HG02973 (cell line): ENCODE measurements around the gene SCARB2.
A peak's percentile ranks its signal among the peaks of the same experiment; 100 is the strongest.

Experiments used
- ATAC-seq: cut with Tn5 transposase; IDR thresholded peaks from one replicate; pipeline ENCODE4 v1.9.1; 2021; ENCODE audit warnings: moderate library complexity; ENCODE audit not compliant: unreplicated experiment

Gene SCARB2

DNA sequence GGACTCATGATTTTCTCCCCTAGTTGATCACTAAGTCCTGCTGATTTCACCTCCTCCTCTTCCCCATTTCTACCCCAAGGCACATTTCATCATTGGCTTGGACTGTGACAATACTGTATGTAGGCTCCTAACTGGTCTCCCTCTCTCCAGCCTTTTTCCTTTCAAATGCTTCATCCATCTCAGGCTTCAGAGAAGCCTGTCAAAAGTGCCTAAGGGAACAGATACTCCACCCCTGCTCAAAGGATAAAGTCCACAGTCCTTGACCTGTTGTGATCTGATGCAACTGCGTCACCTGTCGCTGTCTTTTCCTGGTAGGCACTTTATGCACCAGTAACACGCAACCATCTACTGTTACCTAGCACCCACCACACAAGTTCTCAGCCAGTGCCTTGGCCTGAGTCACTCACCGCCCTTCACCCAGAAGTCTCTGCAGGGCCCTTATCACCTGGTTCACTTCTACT lies 12.8 kb downstream of the SCARB2 start:
- ATAC-seq = no peak

DNA sequence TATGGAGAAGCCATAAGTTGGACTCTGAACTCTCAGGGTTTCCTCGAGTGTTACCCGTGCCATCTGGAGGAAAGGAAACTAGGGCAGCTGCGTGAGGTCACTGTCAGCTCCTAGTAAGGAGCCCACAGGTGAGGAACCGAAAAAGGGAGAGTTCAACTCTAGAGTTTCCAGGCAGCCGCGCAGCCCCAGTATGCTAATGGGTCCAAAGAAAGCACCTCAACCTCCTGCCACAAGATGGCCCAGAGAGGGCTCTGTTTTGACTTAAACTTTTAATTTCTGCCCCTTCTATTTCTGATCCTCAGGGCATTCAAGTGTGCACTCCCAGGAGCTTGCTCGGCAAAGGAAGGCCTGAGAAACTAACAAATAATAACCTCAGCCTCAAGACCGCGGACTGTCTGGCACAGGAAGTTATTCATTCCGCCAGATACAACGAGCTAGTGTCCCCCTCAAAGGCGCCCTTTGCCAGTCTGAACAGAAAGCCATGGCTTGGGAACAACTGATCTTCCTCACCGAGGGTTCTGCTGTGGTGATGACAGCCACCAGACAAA lies 13.9 kb downstream of the SCARB2 start:
- ATAC-seq = peak; percentile 87

- ATAC-seq = peak; percentile 47
Observed at GRCh38 chr4:76198411-76199237, 15.0 kb downstream of the SCARB2 start.

DNA sequence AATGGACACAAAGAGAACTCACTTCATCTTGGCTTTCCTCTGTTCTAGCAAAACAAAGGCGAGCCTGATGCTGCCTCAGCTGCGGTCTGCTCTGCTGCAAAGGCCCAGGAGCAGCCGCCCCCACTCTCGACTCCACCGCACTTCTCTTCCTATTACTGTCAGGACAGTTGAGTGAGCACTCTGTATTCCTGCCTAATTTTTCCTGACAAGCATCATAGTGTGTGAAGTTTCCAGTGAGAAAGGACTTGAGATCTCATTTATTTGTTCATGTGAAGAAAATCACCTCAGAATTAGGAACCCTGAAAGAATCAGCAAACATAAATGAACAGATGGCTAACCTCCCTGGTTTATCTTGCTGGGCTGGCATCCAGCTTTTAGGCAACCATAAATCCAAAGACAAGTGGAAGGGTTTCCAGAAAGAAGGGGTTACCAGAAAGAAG lies 15.6 kb downstream of the SCARB2 start:
- peak; percentile 21 for ATAC-seq

- ATAC-seq = no peak
Observed at GRCh38 chr4:76197031-76197743, 16.4 kb downstream of the SCARB2 start.

DNA sequence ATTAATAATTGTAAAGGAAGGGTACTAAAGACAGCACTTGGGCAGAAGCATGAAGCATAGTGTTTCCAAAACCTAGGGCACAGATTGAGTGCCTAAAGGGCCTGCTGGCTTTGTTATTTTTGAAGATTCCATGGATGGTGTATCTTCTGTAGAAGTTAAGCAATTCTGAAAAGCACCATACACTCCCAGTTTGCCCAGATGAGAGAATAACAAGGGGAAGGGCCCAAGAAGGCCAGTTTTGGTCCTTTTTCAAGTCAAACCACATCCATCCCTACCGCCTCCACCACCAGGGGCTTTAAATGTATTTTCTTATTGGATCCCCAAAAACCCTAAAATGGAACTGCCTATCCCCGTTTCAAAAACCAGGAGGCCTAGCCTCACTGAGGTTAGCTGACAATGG lies 17.2 kb downstream of the SCARB2 start:
- no peak for ATAC-seq

GRCh38 chr4:76195326-76195725 lies 18.3 kb downstream of the SCARB2 start:
- ATAC-seq = no peak

DNA sequence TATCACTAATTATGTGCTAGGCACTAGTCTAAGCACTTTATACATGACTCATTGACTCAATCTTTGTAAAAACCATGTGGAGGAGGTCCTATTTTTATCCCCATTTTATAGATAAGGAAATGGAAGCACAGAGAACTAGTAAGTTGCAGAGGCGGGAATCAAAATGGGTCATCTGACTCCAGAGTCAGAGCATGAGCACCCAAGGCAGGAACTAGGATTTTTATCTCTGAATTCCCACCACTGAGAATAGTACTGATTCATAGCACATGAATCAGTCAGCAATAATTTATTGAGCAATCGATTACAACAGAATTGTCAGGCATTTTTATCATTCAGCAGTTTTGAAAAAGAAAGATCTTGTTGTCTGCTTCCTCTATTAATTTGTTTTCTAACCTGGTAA lies 19.3 kb downstream of the SCARB2 start:
- no peak for ATAC-seq

GRCh38 chr4:76192236-76192635 lies 21.4 kb downstream of the SCARB2 start:
- no peak for ATAC-seq

DNA sequence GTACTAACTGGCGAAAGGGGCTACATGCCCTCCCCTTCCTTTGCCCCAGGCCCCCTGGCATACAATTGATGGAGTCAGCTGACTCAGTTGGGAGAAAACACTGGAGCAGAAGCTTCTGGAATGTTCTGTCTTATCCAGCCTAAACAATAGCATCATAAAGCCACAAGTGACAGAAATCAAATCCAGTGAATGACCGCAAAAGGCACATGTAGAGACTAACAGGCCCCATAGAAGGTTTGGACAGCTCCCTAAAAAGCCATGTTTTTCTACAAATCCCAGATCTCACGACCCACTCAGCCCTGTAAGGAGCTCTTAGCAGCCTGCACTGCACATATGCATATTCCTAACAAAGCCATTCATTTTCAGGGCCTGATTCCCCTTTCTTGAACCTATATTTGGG lies 25.1 kb downstream of the SCARB2 start:
- no peak for ATAC-seq

GRCh38 chr4:76188149-76188548 lies 25.5 kb downstream of the SCARB2 start:
- no peak for ATAC-seq

- ATAC-seq = no peak
Observed at GRCh38 chr4:76187152-76187551, 26.5 kb downstream of the SCARB2 start.

GRCh38 chr4:76182463-76182862 lies 31.2 kb downstream of the SCARB2 start:
- no peak for ATAC-seq

GRCh38 chr4:76179398-76180318 lies 34.0 kb downstream of the SCARB2 start:
- peak; percentile 86 for ATAC-seq

DNA sequence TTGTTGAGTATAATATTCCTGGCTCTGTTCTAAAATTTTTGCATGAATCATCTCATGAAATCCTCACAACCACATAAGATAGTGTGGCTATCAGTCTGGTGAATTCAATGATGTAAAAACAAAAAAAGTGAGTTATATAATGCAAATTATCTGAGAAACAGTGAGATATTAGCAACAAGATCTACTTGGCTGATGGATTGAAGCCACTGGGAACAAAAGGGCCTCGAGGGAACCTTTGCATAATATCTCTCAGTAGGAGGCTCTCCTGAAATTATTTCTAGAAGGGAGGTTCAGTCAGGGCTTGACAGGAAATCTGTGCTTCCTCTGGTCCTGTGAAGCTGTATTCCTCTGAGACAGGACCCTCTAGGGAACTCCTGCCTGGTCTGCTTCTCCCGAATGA lies 35.3 kb downstream of the SCARB2 start:
- no peak for ATAC-seq

DNA sequence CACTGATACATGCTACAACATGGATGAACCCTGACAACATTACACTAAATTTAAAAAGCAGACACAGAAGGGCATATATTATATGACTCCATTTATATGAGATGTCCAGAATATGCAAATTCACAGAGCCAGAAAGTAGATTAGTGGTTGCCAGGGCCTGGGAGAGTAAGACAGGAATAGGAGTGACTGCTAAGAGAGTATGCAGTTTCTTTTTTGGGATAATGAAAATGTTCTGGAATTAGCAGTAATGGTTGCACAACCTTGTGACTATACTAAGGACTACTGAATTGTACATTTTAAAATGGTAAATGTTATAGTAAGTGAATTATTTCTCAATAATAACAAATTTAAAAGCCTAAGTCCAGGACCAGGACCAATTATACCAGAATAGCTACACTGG lies 35.9 kb downstream of the SCARB2 start:
- no peak for ATAC-seq

GRCh38 chr4:76175336-76175735 lies 38.3 kb downstream of the SCARB2 start:
- no peak for ATAC-seq

GRCh38 chr4:76174216-76174615 lies 39.4 kb downstream of the SCARB2 start:
- ATAC-seq = no peak

- no peak for ATAC-seq
Observed at GRCh38 chr4:76168688-76169087, 44.9 kb downstream of the SCARB2 start.

- ATAC-seq = no peak
Observed at GRCh38 chr4:76166480-76166879, 47.1 kb downstream of the SCARB2 start.

- ATAC-seq = no peak
Observed at GRCh38 chr4:76160355-76160754, 53.3 kb downstream of the SCARB2 start.
